DMS53 (cell line): ENCODE measurements around the gene PRKAG1.

ENCODE experiments used
- DNase-seq: peaks from one replicate; lab custom pipeline; 2025; lab: John Stamatoyannopoulos, UW

PRKAG1 gene

GRCh38 chr12:49031573-49032161 is 13.1 kb upstream of the PRKAG1 start:
- DNase-seq = no peak

GRCh38 chr12:49030714-49031572 is 12.4 kb upstream of the PRKAG1 start:
- DNase-seq = no peak

DNA sequence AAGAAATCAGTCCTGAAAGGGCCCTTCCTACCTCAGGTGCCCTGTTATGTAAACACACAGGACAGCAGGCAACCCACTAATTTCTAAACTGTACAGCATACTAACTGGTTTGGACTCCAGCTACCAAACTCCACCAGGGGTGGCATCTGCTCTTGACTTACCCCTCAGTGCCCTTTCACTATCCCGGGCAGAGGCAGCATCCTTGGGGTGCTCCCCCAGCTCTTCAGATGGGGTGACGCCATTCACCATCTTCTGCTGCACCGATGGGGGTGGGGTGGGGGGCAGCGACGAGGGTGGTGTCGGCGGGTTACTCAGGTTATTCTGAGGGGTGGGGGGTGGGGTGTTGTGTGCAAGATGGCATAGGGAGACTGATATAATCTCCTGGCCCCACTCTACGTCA is 11.5 kb upstream of the PRKAG1 start:
- no peak for DNase-seq

DNA sequence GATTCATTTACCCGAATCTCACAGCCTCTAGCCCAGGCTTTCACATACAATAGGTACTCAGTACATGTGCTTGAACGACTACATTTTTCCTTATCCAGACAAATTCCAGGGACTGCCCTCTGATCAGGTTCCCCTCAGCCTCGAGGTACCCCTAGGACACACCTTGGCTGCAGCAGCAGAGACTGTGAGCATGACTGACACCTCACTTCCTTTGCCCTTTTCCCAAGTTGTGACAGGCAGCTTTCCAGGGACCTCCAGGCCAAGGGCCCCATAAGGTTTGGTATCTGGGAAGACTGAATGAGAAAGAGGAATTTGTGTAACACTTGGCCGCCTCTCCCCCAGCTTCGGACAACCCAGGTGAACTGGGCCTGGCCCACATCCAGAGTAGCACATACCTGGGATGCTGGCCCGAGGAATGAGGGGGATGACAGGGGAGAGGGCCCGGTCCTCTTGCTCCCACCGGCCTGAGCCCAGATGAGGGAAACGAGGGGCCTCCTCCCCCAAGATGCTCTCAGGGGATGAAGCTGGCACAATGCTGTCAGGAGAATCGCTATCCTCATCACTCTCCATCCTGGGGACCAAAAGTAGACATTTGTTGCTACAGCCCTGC is 10.2 kb upstream of the PRKAG1 start:
- no peak for DNase-seq

GRCh38 chr12:49027846-49028555 is 9.4 kb upstream of the PRKAG1 start:
- DNase-seq = no peak

DNA sequence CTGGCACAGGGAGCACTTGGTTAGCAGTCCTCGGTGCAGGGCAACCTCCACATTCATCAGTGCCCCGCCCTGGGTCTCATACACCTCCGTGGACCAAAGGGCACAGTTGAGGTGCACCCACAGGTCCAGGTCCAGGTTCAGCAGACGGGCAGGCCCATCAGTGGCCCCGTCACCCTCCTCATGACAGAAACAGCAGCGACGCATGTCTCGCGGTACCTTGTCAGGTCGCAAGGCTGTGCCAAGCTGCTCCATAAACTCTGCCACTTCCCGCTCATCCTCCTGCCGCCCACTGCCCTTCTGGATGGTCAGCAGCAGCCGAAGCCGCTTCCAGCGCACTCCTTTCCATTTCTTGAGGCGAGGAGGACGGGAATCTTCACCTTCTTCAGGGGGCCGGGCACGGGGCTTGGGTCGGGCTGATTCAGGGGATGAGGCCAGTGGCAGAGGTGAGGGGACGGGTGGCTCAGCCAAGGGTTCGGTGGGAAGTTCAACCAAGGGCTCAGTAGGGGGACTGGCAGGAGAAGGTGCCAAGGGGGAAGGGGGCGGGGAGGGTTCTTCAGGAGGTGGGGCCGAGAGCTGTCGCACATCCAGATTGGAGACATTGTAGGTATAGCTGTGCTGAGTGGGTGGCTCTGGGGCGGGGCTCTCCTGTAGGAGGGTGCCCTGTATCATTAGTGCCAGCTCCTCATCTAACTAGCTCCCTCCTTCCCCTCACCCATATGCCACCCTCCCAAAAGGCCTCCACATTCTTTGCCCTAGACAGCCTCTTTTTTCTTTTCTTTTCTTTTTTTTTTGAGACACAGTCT is 8.3 kb upstream of the PRKAG1 start:
- no peak for DNase-seq

- DNase-seq = no peak
These were observed 7.5 kb upstream of the PRKAG1 start for GRCh38 chr12:49026101-49026500.

DNA sequence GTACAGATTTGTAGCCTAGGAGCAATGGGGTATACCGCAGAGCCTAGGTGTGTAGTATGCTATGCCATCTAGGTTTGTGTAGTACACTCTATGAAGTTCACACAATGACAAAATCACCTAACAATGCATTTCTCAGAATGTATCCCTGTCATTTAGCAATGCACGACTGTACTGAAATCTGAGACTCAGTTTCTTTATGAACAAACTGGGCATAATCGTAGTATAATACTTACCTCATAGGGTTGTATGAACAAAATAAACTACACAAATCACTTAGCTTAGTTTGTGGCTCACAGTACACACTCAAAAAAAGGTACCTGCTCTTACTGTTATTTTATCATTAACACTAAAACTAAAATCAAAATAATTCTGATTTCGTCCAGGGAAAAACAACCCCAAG is 6.9 kb upstream of the PRKAG1 start:
- no peak for DNase-seq

DNA sequence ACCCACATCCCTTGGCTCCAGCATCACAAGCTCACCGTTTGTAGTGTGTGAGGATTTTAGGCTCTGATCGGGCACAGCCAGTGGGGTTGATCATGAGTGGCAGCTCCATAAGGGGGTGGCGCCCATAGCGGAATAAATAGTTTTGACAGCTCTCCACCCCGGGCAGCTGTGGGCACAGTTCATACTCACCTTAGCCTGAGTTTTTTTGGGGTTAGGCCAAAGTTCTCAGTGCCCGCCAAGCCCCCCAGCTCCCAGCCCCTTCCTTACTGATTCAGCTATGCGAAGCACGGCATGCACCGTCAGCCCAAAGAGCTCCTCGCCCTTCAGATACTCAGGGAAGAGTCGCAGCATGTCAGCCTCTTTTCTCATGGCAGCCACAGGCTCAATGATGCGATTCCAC is 6.0 kb upstream of the PRKAG1 start:
- DNase-seq = no peak

GRCh38 chr12:49023812-49024211 is 5.2 kb upstream of the PRKAG1 start:
- no peak for DNase-seq

- DNase-seq = no peak
These were observed 4.1 kb upstream of the PRKAG1 start for GRCh38 chr12:49022558-49023178.

DNA sequence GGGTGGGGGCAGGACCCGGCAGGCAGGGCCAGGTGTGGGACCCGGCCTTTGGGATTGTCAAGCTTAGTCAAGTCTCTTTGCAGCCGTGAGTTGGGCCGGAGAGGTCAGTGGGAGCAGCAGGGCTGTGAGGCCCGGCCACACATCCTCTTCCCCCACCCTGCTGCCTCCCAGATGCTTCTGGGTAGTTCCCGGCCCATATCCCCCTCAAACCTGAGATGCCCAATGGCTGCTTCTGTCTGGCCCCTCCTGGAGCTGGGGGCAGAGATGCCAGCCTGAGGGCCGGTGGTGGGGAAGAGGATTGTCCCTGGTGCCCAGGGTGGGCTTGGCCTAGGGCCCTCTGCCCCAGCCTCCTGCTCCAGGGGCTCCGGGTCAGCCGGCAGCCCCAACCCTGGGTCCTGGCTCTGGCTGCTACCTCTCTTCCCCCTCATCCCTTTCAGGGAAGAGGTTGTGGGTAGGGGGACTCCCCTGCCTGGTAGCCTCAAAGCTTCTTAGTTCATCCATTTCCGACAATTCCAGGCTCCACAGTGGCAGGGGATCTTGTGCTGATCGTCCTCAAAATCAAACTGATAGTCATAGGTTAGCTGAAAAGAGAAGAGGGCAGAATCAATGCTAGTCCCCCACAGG is 2.8 kb upstream of the PRKAG1 start:
- DNase-seq = no peak

DNA sequence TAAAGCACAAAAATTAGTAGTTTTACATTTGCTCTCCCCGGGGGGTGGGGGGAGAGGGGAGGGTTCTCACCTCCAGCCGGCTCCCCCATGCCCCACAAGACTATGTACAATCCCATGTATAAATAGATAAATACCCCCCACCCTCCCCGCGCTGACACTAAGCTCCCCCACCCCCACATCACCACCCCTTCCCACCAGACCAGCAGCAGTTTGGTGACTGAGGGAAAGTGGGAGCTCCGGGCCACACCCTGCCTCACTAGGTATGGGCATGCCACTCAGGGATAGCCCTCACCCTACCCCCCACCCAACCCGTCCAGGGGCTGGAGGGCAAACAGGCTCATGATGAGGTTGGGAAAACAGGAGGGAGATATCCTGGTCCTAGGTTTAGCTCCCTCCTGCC is 1.9 kb upstream of the PRKAG1 start:
- peak; percentile 17 for DNase-seq

GRCh38 chr12:49019443-49020324 is 1.1 kb upstream of the PRKAG1 start:
- DNase-seq = peak; percentile 67

- DNase-seq = no peak
These were observed 499 bp upstream of the PRKAG1 start for GRCh38 chr12:49019120-49019430.

- no peak for DNase-seq
These were observed 700 bp downstream of the PRKAG1 start for GRCh38 chr12:49017891-49018260.

DNA sequence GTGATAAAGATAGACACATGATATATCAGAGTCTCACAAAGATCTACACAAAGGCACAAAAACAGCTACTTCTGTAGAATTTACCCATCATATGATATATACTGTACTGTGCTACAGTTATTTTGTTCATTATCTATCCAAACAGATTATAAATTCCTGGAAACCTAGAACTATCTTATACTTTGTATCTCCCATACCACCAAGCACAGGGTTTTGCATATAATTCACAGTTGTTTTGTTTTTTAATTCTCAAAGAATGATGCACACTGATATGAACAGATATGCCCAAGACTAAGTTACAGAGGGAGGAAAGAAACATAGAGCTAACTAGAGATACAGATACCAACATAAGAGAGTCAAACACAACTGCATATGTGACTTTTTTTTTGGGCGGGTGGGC is 3.4 kb downstream of the PRKAG1 start:
- no peak for DNase-seq

DNA sequence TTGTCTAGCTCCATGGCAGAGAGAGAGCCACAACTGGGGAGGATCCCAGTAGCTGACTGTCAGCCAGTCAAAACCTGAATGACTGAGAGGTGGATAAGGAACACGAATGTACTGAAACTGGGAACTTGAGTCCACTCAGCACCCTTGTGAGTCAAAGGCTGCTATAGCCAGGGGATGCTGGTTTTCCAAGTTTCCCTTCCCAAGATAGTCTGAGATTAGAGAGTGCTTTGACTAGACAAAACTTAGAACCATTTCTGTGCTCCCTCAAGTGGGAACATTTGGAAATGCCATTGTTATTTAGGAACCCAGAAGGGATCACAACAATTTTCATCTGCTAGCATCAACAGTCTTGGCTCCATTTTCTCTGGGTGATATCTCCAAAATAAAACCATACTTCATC is 4.0 kb downstream of the PRKAG1 start:
- DNase-seq = no peak

DNA sequence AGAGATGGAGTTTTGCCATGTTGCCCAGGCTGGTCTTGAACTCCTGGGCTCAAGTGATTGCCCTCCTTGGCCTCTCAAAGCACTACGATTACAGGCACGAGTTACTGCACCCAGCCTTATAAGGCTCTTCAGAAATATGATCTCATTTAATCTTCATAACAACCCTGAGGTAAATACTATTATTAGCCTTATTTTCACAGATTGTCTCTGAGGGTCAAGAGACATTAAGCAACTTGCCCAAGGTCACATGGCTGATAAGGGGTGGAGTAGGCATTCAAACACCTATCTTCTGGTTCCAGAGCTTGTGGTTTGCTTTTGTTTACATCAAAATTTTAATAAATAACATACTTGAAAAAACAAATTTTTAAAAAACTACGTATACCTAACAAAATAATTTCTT is 5.1 kb downstream of the PRKAG1 start:
- no peak for DNase-seq

DNA sequence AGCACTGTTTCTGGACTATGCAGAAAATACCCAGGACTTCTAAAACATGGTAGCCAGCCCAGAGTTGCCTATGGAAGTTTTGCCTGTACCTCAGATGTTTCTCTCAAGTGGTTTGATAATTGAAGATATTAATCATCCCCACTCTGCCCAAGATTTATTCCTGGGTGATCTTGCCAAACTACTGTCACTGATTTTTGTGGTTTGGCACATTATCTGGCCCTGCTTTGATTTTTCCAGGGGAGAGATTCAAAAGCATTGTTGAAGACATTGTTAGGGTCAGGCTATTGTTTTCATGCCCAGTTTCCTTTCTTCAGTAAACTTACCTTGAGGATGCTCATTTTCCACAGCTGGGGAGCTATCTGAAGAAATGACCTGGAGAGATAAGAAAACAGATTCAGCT is 5.8 kb downstream of the PRKAG1 start:
- DNase-seq = no peak
